ENCODE results near the gene TGFB2.

TGFB2 gene

GRCh38 chr1:218394989-218395388 is 49.9 kb downstream of the TGFB2 start:
- no peak for DNase-seq

- DNase-seq = no peak
Observed at GRCh38 chr1:218395916-218396315, 50.8 kb downstream of the TGFB2 start.

GRCh38 chr1:218397752-218398339 is 52.7 kb downstream of the TGFB2 start:
- no peak for DNase-seq

DNA sequence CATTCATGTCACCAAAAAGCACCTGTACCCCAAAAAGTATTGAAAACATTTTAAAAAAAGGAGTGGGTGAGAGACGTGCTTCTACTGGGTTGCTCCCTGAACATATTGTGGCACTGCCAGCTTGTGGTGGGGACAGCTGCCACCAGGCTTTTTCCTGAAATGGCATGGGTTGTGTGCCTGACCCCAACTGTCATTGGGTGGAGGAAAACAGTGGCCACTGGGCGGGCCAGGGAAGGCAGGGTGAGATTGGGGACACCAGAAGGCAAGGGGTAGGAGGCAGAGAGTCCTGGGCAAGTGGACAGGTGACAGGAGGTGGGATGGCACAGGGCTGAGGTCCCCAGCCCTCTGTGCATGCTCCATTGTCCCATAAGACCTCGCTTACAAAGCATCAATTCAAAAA is 55.5 kb downstream of the TGFB2 start:
- DNase-seq = no peak

GRCh38 chr1:218401441-218401997 is 56.4 kb downstream of the TGFB2 start:
- no peak for DNase-seq

DNA sequence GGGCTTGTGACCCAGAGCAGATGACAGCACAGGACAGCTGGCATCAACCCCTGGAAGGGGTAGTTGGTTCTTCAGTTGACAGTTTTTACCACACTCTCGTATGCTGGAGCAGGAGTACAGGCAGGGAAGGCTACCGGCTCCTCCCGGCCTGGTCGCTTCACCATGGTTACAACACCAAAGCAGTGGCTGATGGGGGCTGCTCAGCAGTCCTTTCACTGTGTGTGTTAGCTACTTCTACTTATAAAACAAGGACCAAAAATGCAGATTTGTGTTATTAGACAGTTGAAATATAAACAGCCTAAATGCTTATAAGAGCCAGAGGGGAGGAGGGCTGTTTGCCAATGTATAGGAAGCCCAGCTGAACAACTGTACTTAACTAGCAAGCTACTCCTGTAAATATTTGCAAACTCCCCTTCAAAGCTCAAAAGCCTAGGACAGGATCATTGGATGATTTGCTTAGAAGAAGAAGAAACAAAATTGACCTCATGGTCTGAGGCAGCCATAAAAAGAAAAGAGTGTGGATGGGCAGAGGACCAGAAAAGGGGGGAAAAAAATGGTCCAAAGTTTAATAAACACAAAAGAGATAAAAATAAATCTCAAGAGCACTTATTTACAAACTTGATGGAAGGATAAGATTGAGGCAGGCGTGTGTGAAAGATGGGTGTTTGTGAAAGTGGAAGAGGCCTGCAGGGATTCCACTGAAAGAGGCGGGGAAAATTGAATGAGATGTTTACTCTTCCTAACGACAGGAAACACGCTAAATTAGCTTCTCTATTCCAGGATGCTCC is 57.1 kb downstream of the TGFB2 start:
- DNase-seq = no peak

DNA sequence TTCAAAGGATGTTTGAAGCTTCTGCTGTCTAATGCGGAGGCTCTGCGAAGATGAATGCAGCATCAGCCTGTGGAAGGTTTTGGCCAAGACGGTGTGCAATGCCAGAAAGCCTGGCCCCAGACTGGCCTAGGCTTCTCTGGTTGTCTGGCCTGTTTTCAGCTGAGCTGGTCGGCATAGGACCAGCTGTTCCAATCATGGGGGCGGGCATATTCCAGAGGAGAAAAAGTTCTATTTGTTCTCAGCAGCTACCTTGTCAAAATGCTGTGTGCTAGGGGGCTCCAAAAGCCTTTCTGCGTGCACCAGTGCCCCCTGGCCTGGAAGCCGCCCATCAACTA is 57.6 kb downstream of the TGFB2 start:
- DNase-seq = no peak

- DNase-seq = no peak
Observed at GRCh38 chr1:218403300-218403699, 58.2 kb downstream of the TGFB2 start.

DNA sequence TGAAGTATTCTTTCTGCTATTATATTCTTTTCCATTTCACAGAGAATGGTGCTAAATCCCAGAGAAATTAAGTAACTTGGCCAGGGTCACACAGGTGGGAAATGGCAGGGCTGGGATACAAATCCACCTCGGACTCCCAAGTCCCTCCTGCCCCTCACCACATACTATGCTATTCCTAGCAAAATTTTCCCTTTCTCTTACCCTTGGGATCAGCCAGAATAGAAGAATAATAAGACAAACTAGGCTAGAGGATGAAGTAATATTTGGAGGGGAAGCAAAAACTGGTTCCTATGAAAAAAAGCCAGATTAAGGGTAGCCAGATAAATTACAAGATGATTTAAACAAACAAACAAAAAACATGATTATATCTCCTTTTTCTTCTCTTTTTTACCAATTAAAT is 62.5 kb downstream of the TGFB2 start:
- no peak for DNase-seq

GRCh38 chr1:218408135-218408534 is 63.0 kb downstream of the TGFB2 start:
- DNase-seq = no peak

GRCh38 chr1:218408942-218409341 is 63.8 kb downstream of the TGFB2 start:
- DNase-seq = no peak

GRCh38 chr1:218409946-218410510 is 64.9 kb downstream of the TGFB2 start:
- no peak for DNase-seq

DNA sequence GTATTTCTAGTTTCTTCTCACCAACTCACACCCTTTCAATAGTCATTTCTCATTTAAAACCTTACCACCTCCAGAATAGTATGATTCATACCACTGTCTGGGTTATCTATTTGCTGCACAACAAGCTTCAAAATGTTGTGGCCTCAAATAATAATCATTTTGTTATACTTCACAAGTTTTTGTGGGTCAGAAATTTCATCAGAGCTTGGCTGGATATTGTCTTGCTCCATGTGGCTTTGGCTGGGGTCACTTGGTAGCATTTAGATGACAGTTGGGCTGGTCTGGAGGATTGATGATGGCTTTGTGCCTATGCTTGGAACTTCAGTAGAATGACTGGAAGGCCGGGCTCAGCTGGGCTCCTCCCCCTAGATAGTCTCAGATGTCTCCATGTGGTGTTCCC is 66.0 kb downstream of the TGFB2 start:
- DNase-seq = no peak

GRCh38 chr1:218412171-218412570 is 67.0 kb downstream of the TGFB2 start:
- DNase-seq = no peak

DNA sequence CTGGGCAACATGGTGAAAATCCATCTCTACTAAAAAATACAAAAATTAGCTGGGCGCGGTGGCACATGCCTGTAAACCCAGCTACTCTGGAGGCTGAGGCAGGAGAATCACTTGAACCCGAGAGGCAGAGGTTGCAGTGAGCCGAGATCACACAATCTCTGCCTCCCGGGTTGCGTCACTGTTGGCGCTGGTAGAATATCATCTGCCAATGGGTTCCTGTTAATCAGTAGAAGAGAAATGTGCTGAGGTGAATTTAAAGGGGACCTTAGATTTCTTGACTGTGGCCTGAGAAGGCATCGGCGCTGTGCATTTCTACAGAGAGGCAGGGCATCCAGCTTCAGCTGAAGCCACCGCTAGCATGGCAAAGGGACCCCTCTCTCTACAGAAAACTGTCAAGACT is 68.0 kb downstream of the TGFB2 start:
- no peak for DNase-seq

- DNase-seq = no peak
Observed at GRCh38 chr1:218414060-218414728, 69.1 kb downstream of the TGFB2 start.

- DNase-seq = no peak
Observed at GRCh38 chr1:218415726-218416125, 70.6 kb downstream of the TGFB2 start.

- DNase-seq = no peak
Observed at GRCh38 chr1:218421531-218421930, 76.4 kb downstream of the TGFB2 start.

GRCh38 chr1:218424502-218424901 is 79.4 kb downstream of the TGFB2 start:
- no peak for DNase-seq

DNA sequence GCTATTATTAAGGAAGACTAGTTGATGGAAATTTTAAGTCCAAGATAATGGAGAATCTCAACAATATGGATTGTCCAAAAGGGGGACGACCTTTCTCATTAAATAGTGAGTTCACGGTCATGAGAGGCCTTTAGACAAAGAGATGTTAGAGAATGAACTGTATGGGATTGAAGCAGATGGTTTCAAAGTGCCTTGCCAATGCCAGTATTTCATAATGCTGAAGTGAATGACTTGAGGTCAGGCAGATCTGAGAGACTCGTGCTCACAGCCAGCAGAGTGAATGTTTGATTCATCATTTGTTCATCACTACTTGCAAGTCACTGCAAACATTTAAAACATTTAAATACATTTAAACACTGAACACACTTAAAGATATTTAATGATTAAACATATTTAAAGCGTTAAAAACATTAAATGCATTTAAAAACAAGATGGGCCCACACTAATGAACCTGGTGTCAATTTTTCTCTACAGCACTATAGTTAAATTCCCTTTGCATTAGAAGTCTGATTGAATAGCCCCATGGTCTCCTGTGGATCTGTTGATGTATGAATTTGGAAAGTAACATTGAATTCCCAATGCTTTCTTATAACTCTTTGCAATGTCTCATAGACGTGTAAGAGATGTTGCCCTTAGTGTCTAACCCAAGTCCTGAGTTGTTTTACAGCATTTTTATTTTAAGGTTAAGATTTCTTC is 80.7 kb downstream of the TGFB2 start:
- DNase-seq = no peak

- no peak for DNase-seq
Observed at GRCh38 chr1:218426343-218426657, 81.2 kb downstream of the TGFB2 start.

GRCh38 chr1:218429301-218429700 is 84.2 kb downstream of the TGFB2 start:
- DNase-seq = no peak

DNA sequence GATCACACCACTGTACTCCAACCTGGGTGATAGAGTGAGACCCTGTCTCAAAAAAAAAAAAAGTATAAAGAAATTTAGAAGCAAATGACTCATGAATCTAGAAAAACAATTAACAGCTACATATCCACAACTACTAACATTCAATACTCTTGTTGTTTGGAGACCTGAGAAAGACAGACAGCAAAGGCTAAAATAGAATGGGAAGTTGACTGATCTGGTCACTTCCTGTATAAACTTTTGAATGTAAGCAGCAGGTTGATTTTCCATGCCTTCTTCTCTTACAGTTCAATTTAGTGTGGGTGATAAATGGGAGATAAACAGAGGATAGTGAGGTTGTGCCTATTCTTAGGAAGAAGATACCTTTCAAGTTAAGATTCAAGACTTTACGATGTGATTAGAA is 85.2 kb downstream of the TGFB2 start:
- no peak for DNase-seq
